ENCODE measurements around the gene CAMK2A. TPM values are rescaled to one million over a fixed set of nuclear protein-coding genes. Genes with fewer than 3 reads are reported as not detected.

The CAMK2A gene
- total RNA-seq, 4 donors from 2014 or later, result 1.2 TPM; not detected in 3

DNA sequence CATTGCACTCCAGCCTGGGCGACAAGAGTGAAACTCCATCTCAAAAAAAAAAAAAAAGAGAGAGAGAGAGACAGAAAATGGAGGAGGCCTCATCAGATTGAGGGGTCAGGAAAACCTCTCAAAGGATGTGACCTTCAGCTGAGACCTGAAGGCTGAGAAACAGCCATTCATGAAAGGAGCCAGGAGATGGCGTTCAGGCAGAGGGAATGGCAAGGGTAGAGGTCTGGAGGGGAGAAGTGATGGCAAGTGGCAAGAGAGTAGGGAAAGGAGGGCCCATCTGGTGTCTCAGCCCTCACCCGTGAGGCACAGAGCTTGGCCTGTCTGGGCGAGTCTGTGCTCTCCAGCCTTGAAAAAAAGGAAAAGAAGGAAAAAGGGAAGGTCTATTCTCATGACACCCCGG lies 17.0 kb downstream of the CAMK2A start:
- no peak for DNase-seq
- no peaks in the 10 kb centered on the region for H3K36me3 ChIP-seq
- H3K4me3 ChIP-seq, result no peak overlapping the region
- no peaks in the 10 kb centered on the region for H3K27me3 ChIP-seq
- no peak overlapping the region for H3K27ac ChIP-seq
- TF ChIP-seq CTCF (IDR thresholded peaks at IDR 0.05) (peak in 3 of 6 experiments; percentile 18 to 27 (median 22)), POLR2A (IDR thresholded peaks at IDR 0.05) (no peak)
- no peaks in the 10 kb centered on the region for H3K9me3 ChIP-seq
- H3K4me1 ChIP-seq, result no peaks in the 10 kb centered on the region

DNA sequence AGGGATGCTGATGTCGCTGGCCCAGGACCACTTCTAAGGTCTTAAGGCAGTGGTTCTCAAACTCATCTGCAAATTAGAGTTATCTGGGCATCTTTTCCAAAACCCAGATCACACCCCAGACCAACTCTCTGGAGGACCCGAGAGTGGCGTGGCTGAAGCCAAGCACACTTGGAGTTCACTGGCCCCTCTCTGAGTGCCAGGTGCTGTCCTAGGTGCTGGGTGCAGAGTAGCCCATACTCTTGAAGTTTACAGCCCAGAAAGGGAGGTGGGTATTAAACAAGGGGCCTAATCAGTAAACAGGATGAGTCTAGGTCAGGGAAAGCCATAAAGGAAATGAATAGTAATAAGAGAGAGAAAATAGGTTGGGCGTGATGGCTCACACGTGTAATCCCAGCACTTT lies 17.6 kb downstream of the CAMK2A start:
- no peaks in the 10 kb centered on the region for H3K4me1 ChIP-seq
- no peaks in the 10 kb centered on the region for H3K9me3 ChIP-seq
- DNase-seq, result no peak
- no peaks in the 10 kb centered on the region for H3K36me3 ChIP-seq
- no peaks in the 10 kb centered on the region for H3K27me3 ChIP-seq
- H3K27ac ChIP-seq, result no peak overlapping the region
- TF ChIP-seq POLR2A (IDR thresholded peaks at IDR 0.05) (no peak), CTCF (IDR thresholded peaks at IDR 0.05) (no peak)
- no peak overlapping the region for H3K4me3 ChIP-seq

DNA sequence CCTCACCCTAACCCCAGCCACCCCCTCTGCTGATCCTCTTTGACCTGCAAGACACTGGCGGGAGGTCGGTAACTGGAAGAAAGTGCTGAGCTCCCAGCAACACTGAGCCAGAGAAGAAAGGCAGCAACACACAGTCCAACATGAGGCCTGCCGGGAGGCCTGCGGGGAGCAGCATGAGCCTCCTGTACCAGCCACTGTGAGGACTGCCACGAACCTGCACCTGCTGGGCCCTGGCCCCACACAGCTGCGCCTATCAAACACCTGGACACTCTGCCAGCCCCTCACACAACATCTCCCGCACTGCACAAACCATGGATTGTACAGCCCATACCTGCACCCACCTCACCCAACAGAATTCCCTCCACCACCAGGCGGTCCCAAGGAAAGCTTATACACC lies 18.3 kb downstream of the CAMK2A start:
- DNase-seq, result no peak
- Histone ChIP-seq H3K27me3 (no peaks in the 10 kb centered on the region), H3K4me3 (no peak overlapping the region), H3K36me3 (no peaks in the 10 kb centered on the region), H3K4me1 (no peaks in the 10 kb centered on the region), H3K27ac (no peak overlapping the region), H3K9me3 (no peaks in the 10 kb centered on the region)
- TF ChIP-seq POLR2A (IDR thresholded peaks at IDR 0.05) (no peak), CTCF (IDR thresholded peaks at IDR 0.05) (no peak)

DNA sequence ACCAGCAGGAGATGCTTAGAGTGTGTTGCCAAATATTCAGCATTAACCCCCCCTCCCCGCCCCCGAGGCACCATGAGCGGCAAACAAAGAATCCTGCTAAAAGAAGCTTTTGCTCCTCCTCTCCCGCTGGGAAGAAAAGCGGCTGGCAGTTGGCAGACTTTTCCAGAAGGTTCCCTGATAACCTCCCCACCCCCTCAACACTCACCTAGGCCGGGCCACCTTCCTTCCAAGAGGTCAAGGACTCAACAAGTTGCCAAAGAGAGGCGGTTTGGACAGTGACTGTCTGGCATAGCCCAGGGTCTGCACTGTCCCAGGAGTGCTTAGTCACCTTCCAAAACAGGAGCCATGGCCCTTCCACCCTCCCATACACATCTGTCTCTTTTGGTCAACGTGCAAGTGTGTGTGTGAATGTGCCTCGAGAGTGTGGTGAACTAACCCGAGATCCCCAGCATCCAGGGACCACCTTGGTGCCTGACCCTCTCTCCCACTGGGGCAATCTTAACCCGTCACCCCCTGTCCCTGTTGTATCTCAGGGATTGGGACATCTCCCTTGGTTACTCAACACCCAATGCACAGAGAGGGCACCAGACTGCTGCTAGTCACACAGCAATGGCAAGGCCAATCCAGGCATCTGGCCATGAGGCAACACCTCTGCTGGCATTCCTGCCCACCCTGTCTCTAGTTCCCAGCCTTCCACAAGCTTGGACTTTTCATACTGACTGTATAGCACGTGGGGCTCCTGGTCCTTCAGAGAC lies 18.9 kb downstream of the CAMK2A start:
- no peaks in the 10 kb centered on the region for H3K27me3 ChIP-seq
- no peaks in the 10 kb centered on the region for H3K4me1 ChIP-seq
- H3K27ac ChIP-seq, result no peak overlapping the region
- no peak for DNase-seq
- no peaks in the 10 kb centered on the region for H3K9me3 ChIP-seq
- H3K36me3 ChIP-seq, result no peaks in the 10 kb centered on the region
- TF ChIP-seq POLR2A (IDR thresholded peaks at IDR 0.05) (no peak), CTCF (IDR thresholded peaks at IDR 0.05) (no peak)
- H3K4me3 ChIP-seq, result no peak overlapping the region

DNA sequence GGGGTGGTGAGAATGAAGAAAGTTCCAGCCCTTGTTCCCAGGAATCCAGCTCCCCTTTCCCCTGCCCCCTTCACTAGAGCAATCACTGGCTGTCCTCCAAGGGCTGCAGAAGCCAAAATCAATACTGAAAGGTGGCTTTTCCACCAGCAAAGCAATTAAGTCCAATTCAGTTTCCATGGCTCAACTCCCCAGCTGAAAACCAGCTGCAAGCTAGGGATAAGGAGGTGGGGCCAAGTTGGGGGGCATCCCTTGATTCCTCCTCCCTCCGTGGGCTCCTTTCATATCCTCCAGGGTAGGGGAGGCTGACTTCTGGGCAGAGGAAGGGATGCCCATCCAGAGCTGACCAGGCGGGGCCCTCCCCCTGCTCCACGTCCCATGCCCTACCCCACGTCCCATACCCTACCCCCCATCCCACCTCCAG lies 22.7 kb downstream of the CAMK2A start:
- Histone ChIP-seq H3K27me3 (no peaks in the 10 kb centered on the region), H3K36me3 (no peaks in the 10 kb centered on the region), H3K4me3 (no peak overlapping the region), H3K9me3 (no peaks in the 10 kb centered on the region), H3K27ac (no peak overlapping the region), H3K4me1 (no peaks in the 10 kb centered on the region)
- no peak for DNase-seq
- TF ChIP-seq CTCF (IDR thresholded peaks at IDR 0.05) (no peak), POLR2A (IDR thresholded peaks at IDR 0.05) (no peak)

All from Peyer's patch (tissue), 4 donors.